ENCODE data around the gene AIFM2. TPM values are rescaled to one million over a fixed set of nuclear protein-coding genes. Genes with fewer than 3 reads are reported as not detected.

AIFM2 gene
- total and polyA plus RNA-seq, 9 of the 15 experiments (the other 6 are each of a cell fraction or from before 2014, with no cell fraction given) = 2.7 to 14.1 (median 9.2) TPM

GRCh38 chr10:70137135-70137534, 4.5 kb upstream of the AIFM2 start (continued):
- TF ChIP-seq, protein P1, sequence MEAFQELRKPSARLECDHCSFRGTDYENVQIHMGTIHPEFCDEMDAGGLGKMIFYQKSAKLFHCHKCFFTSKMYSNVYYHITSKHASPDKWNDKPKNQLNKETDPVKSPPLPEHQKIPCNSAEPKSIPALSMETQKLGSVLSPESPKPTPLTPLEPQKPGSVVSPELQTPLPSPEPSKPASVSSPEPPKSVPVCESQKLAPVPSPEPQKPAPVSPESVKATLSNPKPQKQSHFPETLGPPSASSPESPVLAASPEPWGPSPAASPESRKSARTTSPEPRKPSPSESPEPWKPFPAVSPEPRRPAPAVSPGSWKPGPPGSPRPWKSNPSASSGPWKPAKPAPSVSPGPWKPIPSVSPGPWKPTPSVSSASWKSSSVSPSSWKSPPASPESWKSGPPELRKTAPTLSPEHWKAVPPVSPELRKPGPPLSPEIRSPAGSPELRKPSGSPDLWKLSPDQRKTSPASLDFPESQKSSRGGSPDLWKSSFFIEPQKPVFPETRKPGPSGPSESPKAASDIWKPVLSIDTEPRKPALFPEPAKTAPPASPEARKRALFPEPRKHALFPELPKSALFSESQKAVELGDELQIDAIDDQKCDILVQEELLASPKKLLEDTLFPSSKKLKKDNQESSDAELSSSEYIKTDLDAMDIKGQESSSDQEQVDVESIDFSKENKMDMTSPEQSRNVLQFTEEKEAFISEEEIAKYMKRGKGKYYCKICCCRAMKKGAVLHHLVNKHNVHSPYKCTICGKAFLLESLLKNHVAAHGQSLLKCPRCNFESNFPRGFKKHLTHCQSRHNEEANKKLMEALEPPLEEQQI (IDR thresholded peaks at IDR 0.05) = peak; percentile 44; the same call in 1 of the 2 replicates
- TF ChIP-seq SPI1 (IDR thresholded peaks at IDR 0.05; ENCODE audit: borderline replicate concordance, low read depth, low read length) = no peak
- peak; percentile 47; the same call in 1 of the 2 replicates for TF ChIP-seq CEBPZ (IDR thresholded peaks at IDR 0.05; ENCODE audit: borderline replicate concordance, low read depth, low read length)
- TF ChIP-seq ZNF785 (CRISPR knock-in tag; IDR thresholded peaks at IDR 0.05) = no peak
- no peak for TF ChIP-seq SAFB2 (IDR thresholded peaks at IDR 0.05; ENCODE audit: borderline replicate concordance, low read depth, low read length, severe bottlenecking)
- TF ChIP-seq ZNF134 (CRISPR knock-in tag; conservative IDR thresholded peaks at IDR 0.05) = no peak
- TF ChIP-seq MNT (conservative IDR thresholded peaks at IDR 0.05) = peak in 1 of 2 experiments; percentile 58; a peak in 2 of 4 replicates
- TF ChIP-seq ZNF431 (CRISPR knock-in tag; IDR thresholded peaks at IDR 0.05) = peak; percentile 100
